GM12891 (cell line): ENCODE results near the gene TSHZ2.

ENCODE experiments used
- PAX5 ChIP-seq: IDR thresholded peaks from 2 replicates; pipeline ENCODE4 v1.6.1; 2011; ENCODE audit warnings: low read length, moderate library complexity, mild to moderate bottlenecking; ENCODE audit not compliant: insufficient read depth, severe bottlenecking
- POLR2A ChIP-seq: IDR thresholded peaks from 2 replicates; pipeline ENCODE4 v1.6.1; 2011; ENCODE audit warnings: low read depth, low read length, control low read depth
- POLR2AphosphoS5 ChIP-seq: IDR thresholded peaks from 2 replicates; pipeline ENCODE4 v1.6.1; 2011; ENCODE audit warnings: low read depth, low read length, control low read depth
- POU2F2 ChIP-seq: IDR thresholded peaks from 2 replicates; pipeline ENCODE4 v1.6.1; 2011; ENCODE audit warnings: low read depth, mild to moderate bottlenecking, control low read depth, low read length, moderate library complexity
- SPI1 ChIP-seq: IDR thresholded peaks from 2 replicates; pipeline ENCODE4 v1.6.1; 2011; ENCODE audit warnings: low read depth, low read length, control low read depth
- TAF1 ChIP-seq: IDR thresholded peaks from 2 replicates; pipeline ENCODE4 v1.6.1; 2011; ENCODE audit warnings: low read depth, low read length, control low read depth

DNA sequence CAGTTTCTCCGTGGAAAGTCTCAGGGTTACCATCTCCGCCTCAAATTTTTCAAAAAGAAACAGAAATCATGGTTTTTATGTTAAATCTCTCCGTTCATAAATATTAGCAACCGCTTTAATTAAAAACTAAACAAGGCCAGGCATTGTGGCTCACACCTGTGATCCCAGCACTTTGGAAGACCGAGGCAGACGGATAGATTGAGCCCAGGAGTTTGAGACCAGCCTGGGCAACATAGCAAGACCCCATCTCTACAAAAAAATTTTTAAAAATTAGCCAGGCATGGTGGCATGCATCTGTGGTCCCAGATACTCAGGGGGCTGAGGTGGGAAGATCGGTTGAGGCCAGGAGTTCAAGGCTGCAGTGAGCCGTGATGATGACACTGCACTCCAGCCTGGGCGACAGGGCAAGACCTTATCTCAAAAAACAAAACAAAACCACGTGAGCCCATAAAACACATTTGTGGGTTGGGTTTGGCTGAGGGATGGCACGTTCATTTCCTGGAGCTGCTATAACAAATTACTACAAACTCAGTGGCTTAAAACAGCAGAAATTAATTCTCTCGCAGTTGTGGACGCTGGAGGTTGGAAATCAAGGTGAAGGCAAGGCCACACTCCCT is 398.3 kb downstream of the TSHZ2 start:
- no peak for TF ChIP-seq POLR2A
- TF ChIP-seq POLR2AphosphoS5: no peak
- no peak for TF ChIP-seq TAF1
- TF ChIP-seq SPI1: no peak
- no peak for TF ChIP-seq POU2F2
- no peak for TF ChIP-seq PAX5
